Type B pancreatic cell (in vitro differentiated cells): ENCODE measurements around the gene ATF1. TPM values are rescaled to one million over a fixed set of nuclear protein-coding genes. Genes with fewer than 3 reads are reported as not detected.
"Not testable (repeated sequence)": the region's sequence is repeated elsewhere in the genome, so short reads cannot be mapped to it uniquely, and the experiment has no call there.

Experiments
- DNase-seq: peaks from one replicate; pipeline ENCODE4 v3.0.0; 2021; ENCODE audit warnings: mixed read lengths; ENCODE audit not compliant: unreplicated experiment; ENCODE audit errors: extremely low spot score
- H3K27ac Mint-ChIP-seq: 2 replicates; pipeline ENCODE4 v1.8.0; 2021; ENCODE audit warnings: mild to moderate bottlenecking, mixed read lengths
- H3K27me3 Mint-ChIP-seq: 2 replicates; pipeline ENCODE4 v1.8.0; 2021; ENCODE audit warnings: mixed read lengths
- H3K36me3 Mint-ChIP-seq: 2 replicates; pipeline ENCODE4 v1.8.0; 2021; ENCODE audit warnings: mixed read lengths
- H3K4me1 Mint-ChIP-seq: one replicate; pipeline ENCODE4 v1.8.0; 2021; ENCODE audit warnings: mixed read lengths; ENCODE audit not compliant: unreplicated experiment
- H3K4me3 Mint-ChIP-seq: 2 replicates; pipeline ENCODE4 v1.8.0; 2021; ENCODE audit warnings: mild to moderate bottlenecking, mixed read lengths
- H3K9me3 Mint-ChIP-seq: 2 replicates; pipeline ENCODE4 v1.8.0; 2021; ENCODE audit warnings: mixed read lengths
- CTCF ChIP-seq: fragments of 200-600 bp; sonication (generic); conservative IDR thresholded peaks from 2 replicates; pipeline ENCODE4 v1.5.0; 2021; ENCODE audit warnings: antibody characterized with exemption, mild to moderate bottlenecking
- total RNA-seq: library from RNA; stranded (reverse); gene quantifications from 2 replicates; pipeline ENCODE4 v1.2.1, GENCODE V29; 2021; ENCODE audit warnings: low replicate concordance

Gene ATF1
- total RNA-seq, 1 donor from 2014 or later: 32.9 TPM

- no peaks in the 10 kb centered on the region for H3K36me3 Mint-ChIP-seq
- H3K27ac Mint-ChIP-seq: no peak overlapping the region
- no peak overlapping the region for H3K4me3 Mint-ChIP-seq
- DNase-seq: no peak
- H3K9me3 Mint-ChIP-seq: no peaks in the 10 kb centered on the region
- H3K27me3 Mint-ChIP-seq: no peaks in the 10 kb centered on the region
- H3K4me1 Mint-ChIP-seq: no peaks in the 10 kb centered on the region
- TF ChIP-seq CTCF: no peak
Measured at GRCh38 chr12:50859621-50860310, 95.9 kb downstream of the ATF1 start.

- no peak for TF ChIP-seq CTCF
- H3K9me3 Mint-ChIP-seq: peaks cover 14% of the 10 kb centered on the region
- H3K36me3 Mint-ChIP-seq: peaks cover 5% of the 10 kb centered on the region
- no peak for DNase-seq
- no peak overlapping the region for H3K27ac Mint-ChIP-seq
- H3K27me3 Mint-ChIP-seq: no peaks in the 10 kb centered on the region
- no peak overlapping the region for H3K4me3 Mint-ChIP-seq
- no peaks in the 10 kb centered on the region for H3K4me1 Mint-ChIP-seq
Measured at GRCh38 chr12:50862316-50862715, 98.4 kb downstream of the ATF1 start.

- no peak for DNase-seq
- no peak overlapping the region for H3K27ac Mint-ChIP-seq
- no peaks in the 10 kb centered on the region for H3K27me3 Mint-ChIP-seq
- peaks cover 18% of the 10 kb centered on the region for H3K9me3 Mint-ChIP-seq
- no peak for TF ChIP-seq CTCF
- H3K4me3 Mint-ChIP-seq: no peak overlapping the region
- H3K4me1 Mint-ChIP-seq: no peaks in the 10 kb centered on the region
- peaks cover 5% of the 10 kb centered on the region for H3K36me3 Mint-ChIP-seq
Measured at GRCh38 chr12:50865266-50865665, 101.4 kb downstream of the ATF1 start.

GRCh38 chr12:50868881-50869280 lies 105.0 kb downstream of the ATF1 start:
- H3K27me3 Mint-ChIP-seq, H3K4me3 Mint-ChIP-seq, H3K27ac Mint-ChIP-seq, H3K36me3 Mint-ChIP-seq, H3K4me1 Mint-ChIP-seq, DNase-seq: not testable (repeated sequence)
- peaks cover 18% of the 10 kb centered on the region for H3K9me3 Mint-ChIP-seq

Other genes with a start within 250 kb of the ATF1 start
- 0.45 TPM in 1 of 2 replicates, not detected in the other for gene TMPRSS12, start 78.8 kb downstream of the ATF1 start, total RNA-seq
- not detected in 2 replicates for gene HIGD1C, start 188.4 kb downstream of the ATF1 start, total RNA-seq